ENCODE data around the gene MFSD12.
A peak's percentile ranks its signal among the peaks of the same experiment; 100 is the strongest.

MFSD12 gene

GRCh38 chr19:3557461-3558248 lies at the start of gene MFSD12:
MFSD12 (minus strand) TSS chr19:3557586; CDS start chr19:3557403, 183 bp downstream.
- peak; percentile 96 for DNase-seq (ENCODE audit: low spot score)

GRCh38 chr19:3606690-3607289 lies 49.4 kb upstream of the MFSD12 start, which contains the start of gene TBXA2R:
TBXA2R (minus strand) TSS chr19:3606875; CDS start chr19:3600634, 6,241 bp downstream.
- DNase-seq (ENCODE audit: low spot score) = no peak

DNA sequence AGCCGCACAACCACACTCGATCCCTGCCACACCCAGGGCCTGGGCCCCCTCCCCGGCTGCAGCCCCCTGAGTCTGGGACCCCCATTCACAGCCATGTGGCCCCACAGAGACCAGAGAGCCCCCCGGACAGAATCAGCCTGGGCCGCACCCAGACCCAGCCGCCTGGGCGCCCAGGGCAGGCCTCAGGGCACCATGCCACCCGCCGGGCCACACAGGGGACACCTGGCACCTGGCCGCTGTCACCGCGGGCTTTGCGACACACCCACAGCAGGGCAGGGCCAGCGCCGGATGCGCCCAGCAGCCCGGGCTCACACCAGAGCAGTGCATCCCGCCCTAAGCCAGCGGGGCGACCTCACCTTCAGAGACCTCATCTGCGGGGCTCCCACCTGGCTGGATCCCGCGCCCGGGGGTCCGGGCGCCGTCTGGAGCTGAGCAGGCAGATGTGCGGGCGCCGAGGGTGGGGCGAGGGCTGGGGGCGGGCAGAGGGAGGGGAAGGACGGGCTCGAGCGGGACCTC lies 48.8 kb upstream of the MFSD12 start:
- no peak for DNase-seq (ENCODE audit: low spot score)

DNA sequence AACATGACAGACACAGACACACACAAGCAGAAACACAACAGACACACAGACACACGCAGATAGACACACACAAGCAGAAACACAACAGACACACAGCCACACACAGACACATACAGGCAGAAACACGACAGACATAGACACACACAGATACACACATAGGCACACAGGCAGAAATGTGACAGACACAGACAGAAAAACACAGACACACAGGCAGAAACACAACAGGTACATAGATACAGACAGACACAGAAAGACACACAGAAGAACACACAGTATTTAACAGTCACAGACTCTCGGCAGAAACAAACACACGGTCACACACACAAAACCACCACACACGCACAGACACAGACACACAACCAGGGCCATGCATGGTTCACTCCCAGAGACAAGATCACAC lies 48.4 kb upstream of the MFSD12 start:
- DNase-seq (ENCODE audit: low spot score) = no peak

GRCh38 chr19:3605361-3605760 lies 48.0 kb upstream of the MFSD12 start:
- no peak for DNase-seq (ENCODE audit: low spot score)

DNA sequence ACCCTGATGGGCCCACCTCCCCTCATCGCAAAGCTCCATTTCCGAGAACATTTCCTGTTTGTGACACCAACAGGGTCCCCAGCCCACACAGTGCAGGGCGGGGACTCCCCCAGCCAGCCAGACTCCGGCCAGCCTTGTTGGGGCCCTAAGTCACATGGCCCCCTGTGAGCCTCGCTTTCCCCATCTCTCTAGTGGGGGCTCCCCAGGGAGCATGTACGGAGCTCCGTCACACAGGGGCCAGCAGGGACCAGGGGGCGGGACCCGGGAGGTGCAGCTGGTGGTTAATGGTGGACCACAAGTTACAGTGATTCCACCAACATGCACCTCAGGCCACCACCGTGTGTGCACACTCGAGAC lies 47.6 kb upstream of the MFSD12 start:
- DNase-seq (ENCODE audit: low spot score) = no peak

- DNase-seq (ENCODE audit: low spot score) = no peak
Observed at GRCh38 chr19:3604227-3604986, 47.0 kb upstream of the MFSD12 start.

- DNase-seq (ENCODE audit: low spot score) = no peak
Observed at GRCh38 chr19:3603121-3603811, 45.9 kb upstream of the MFSD12 start.

GRCh38 chr19:3601021-3601420 lies 43.6 kb upstream of the MFSD12 start:
- no peak for DNase-seq (ENCODE audit: low spot score)

DNA sequence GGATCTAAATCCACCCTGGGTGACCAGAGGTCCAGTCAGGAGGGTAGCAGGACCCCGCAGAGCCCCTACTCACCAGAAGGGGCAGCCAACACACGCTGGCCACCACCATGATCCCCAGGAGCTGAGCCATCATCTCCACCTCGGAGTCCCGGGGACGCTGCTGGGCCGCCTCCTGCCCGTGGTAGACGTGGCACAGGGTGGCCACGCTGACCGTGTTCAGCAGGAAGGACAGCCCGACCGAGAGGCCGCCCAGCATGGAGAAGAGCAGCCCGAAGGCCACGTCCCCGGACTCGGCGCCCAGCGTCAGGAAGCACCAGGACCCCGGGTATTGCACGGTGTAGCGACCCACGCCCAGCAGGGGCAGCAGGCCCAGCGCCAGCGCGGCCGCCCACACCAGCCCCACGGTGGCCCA lies 42.4 kb upstream of the MFSD12 start:
- no peak for DNase-seq (ENCODE audit: low spot score)

GRCh38 chr19:3595521-3596061 lies 38.2 kb upstream of the MFSD12 start:
- no peak for DNase-seq (ENCODE audit: low spot score)

DNA sequence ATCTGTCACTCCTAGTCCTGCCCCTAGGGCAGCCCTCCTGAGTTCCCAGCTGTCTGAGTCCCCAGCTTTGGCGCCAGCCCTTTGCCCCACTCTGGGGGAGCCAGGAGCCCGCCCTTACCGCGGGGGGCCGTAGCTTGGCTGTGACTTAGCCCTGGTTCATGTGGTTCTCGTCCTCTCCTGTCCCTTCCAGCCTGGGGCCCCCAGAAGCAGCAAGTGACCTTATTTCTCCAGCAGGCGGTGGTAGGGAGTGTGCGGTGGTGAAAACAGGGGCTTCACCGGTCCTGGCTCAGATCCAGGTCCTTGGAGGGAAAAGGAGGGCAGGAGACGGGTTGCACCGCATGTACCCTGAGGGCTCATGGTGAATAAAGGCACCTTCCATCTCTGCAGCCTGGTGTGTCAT lies 35.8 kb upstream of the MFSD12 start:
- DNase-seq (ENCODE audit: low spot score) = no peak

- DNase-seq (ENCODE audit: low spot score) = no peak
Observed at GRCh38 chr19:3591876-3592613, 34.7 kb upstream of the MFSD12 start.

DNA sequence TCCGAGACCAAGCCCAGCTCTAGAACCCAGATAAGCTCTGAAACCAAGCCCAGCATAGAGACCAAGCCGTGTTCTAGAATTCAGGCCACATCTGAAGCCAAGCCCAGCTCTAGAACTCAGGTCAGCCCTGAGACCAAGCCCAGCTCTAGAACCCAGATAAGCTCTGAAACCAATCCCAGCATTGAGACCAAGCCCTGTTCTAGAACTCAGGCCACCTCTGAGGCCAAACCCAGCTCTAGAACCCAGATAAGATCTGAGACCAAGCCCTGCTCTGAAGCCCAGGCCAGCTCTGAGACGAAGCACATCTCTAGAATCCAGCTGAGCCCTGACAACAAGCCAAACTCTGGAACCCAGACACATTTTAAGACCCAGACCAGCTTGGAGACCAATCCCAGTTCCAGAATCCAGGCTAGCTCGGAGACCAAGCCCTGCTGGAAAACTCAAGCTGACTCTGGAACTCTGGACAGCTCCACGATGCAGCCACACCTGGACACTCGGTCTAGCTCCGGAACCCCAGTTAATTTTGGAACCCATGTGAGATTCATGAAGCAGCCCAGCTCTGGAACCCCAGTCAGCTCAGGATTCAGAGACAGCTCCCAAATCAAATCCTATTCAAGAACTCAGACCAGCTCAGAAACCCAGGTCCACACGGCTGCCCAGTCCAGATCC lies 33.7 kb upstream of the MFSD12 start:
- DNase-seq (ENCODE audit: low spot score) = no peak

DNA sequence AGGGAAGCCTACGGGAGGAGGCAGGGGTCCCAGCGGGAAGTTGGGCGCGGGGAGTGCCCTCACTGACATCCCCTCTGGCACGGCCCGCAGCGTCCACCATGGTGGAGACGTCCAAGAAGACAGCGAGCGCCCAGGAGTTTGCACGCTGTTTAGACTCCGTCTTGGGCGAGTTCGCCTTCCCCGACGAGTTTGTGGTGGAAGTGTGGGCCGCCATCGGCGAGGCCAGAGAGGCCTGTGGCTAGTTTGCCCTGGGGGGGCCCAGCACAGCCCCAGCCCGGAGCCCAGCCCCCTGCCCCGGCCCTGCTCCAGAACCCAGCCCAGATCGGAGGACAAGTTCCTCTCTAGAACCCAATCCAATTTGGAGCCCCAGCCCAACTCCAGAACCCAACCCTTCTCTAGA lies 32.6 kb upstream of the MFSD12 start:
- no peak for DNase-seq (ENCODE audit: low spot score)

DNA sequence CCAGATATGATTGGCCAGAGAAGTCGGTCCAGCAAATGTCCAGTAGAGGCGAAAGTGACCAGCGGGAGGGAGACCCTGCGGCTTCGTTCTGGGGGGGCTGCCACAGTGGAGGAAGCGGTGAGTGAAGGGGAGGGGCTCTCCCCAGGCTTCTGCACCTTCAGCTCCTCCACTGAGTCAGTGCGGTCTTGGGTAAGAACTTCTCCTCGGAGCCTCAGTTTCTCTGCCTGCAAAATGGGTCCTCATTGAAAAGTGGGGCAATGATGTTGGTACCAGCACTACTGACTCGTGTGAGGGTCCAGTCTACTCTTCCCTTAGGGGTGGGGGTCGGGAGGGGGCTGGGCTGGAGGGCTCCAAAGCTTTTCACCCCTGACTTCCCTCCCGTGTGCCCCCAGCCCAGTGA lies 32.1 kb upstream of the MFSD12 start:
- no peak for DNase-seq (ENCODE audit: low spot score)

DNA sequence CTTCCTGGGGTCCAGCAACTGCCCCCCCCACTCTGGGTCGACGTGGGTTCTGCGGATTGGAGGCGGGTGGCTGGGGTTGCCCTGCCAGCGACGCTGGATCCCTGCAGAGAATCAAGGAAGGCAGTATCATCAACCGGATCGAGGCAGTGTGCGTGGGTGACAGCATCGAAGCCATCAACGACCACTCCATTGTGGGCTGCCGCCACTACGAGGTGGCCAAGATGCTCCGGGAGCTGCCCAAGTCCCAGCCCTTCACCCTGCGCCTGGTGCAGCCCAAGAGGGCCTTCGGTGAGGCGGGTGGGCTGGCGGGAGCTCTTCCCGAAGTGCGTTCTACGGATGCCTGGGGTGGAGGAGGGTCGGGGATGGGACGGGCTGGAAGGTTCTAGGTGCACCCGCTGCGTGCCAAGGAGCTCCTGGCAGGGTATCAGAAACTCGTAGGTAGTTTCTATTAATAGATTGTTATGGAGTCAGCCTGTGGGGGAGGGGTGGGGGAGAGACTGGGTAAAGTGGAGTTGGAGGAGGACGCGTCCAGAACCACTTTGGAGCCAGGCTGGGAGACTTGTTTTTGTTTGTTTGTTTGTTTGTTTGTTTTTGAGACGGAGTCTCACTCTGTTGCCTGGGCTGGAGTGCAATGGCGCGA lies 29.4 kb upstream of the MFSD12 start:
- no peak for DNase-seq (ENCODE audit: low spot score)

DNA sequence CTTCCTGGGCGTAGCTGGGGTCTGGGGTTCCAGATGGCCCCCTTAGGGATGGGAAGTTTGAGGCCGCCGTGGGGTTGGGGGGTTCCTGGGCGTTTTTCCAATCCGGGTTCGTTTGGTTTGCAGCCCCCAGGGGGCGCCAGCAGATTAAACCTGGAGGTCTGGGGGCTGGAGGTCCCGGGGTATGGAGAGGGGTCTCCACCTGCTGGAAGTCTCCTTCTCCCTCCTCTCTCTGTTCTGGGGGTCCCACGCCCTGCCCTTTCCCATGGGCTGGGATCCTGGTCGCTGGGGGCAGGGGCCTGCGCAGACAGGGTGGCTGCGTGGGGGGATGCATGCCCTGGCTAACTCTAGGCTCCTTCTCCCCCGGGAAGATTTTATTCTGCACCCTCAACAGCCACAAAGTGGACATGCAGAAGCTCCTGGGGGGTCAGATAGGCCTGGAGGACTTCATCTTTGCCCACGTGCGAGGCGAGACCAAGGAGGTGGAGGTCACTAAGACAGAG lies 28.8 kb upstream of the MFSD12 start:
- peak; percentile 73 for DNase-seq (ENCODE audit: low spot score)

DNA sequence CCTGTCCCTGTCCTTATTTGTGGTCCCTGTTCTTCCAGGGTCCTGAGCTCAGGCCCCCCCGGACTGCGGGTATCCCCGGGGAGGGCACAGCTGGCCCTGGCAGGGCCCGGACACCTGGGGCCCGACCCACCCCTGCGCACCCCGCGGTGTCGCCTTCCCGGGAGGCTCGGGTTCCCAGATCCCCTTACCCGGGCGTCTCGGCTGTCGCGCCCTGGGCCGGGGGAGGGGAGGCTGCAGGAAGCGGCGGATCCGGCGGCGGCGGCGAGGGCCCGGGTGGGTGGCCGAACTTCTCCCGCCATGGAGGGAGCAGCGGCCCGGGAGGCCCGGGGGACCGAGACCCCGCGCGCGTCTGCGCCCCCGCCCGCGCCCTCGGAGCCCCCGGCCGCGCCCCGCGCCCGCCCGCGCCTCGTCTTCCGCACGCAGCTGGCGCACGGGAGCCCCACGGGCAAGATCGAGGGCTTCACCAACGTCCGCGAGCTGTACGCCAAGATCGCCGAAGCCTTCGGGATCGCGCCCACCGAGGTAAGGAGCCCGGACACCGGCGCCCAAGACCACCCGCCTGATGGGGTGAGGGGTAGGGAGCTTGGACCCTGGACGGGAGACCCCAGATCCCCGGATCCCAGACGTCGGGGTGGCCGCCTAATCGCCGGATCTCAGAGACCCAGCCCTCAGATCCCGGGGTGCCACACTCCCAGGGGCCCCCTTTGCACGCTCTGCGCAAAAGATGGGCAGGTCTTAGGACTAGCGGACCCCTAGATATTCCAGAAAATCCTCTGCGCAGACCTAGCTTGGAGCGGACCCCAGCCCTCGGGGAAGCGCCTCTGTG lies 28.1 kb upstream of the MFSD12 start, which contains the start of gene GIPC3:
GIPC3 (plus strand) TSS at position 178 of the 826 bp plus-strand sequence; CDS start at position 298, 120 bp downstream.
- no peak for DNase-seq (ENCODE audit: low spot score)

All from ecto neural progenitor cell (in vitro differentiated cells).